HG03159 (cell line): ENCODE data around the gene PRSS33.
A peak's percentile ranks its signal among the peaks of the same experiment; 100 is the strongest.

Experiments
- ATAC-seq: cut with Tn5 transposase; IDR thresholded peaks from one replicate; pipeline ENCODE4 v1.9.1; 2021; ENCODE audit warnings: mild to moderate bottlenecking, moderate library complexity; ENCODE audit not compliant: unreplicated experiment

PRSS33 gene

GRCh38 chr16:2778630-2778958, 8.8 kb downstream of the PRSS33 start:
- no peak for ATAC-seq

GRCh38 chr16:2777903-2778629, 9.3 kb downstream of the PRSS33 start:
- ATAC-seq: peak; percentile 15

GRCh38 chr16:2777231-2777902, 10.0 kb downstream of the PRSS33 start, which contains the start of gene ELOB:
Gene ELOB, minus strand, starts transcription at chr16:2777280. Its CDS starts 41 bp downstream, at chr16:2777239.
- peak; percentile 67 for ATAC-seq

- ATAC-seq: peak; percentile 28
Observed at GRCh38 chr16:2776500-2777139, 10.7 kb downstream of the PRSS33 start.

- no peak for ATAC-seq
Observed at GRCh38 chr16:2775765-2776499, 11.4 kb downstream of the PRSS33 start.

GRCh38 chr16:2775131-2775716, 12.1 kb downstream of the PRSS33 start:
- no peak for ATAC-seq

- no peak for ATAC-seq
Observed at GRCh38 chr16:2774161-2774891, 13.0 kb downstream of the PRSS33 start.

GRCh38 chr16:2773188-2773968, 14.0 kb downstream of the PRSS33 start:
- ATAC-seq: no peak

- no peak for ATAC-seq
Observed at GRCh38 chr16:2771496-2772402, 15.6 kb downstream of the PRSS33 start.

GRCh38 chr16:2770057-2770951, 17.1 kb downstream of the PRSS33 start:
- no peak for ATAC-seq

- no peak for ATAC-seq
Observed at GRCh38 chr16:2769675-2770056, 17.7 kb downstream of the PRSS33 start.

GRCh38 chr16:2769100-2769529, 18.2 kb downstream of the PRSS33 start:
- ATAC-seq: no peak

GRCh38 chr16:2768403-2769089, 18.8 kb downstream of the PRSS33 start:
- ATAC-seq: no peak

GRCh38 chr16:2767891-2768290, 19.5 kb downstream of the PRSS33 start:
- no peak for ATAC-seq

- no peak for ATAC-seq
Observed at GRCh38 chr16:2767140-2767731, 20.1 kb downstream of the PRSS33 start.

GRCh38 chr16:2766430-2767139, 20.8 kb downstream of the PRSS33 start:
- no peak for ATAC-seq
